Occipital lobe (tissue), 2 donors: Measurements from ENCODE around the gene CD300LB. TPM values are rescaled to one million over a fixed set of nuclear protein-coding genes. Genes with fewer than 3 reads are reported as not detected.
"Not testable (repeated sequence)": the region's sequence is repeated elsewhere in the genome, so short reads cannot be mapped to it uniquely, and the experiment has no call there.

Source experiments
- DNase-seq: peaks from one replicate; lab custom pipeline; 2025; lab: John Stamatoyannopoulos, UW
- total RNA-seq: library from RNA; depleted of rRNA; stranded (reverse); fragments of >200 nt; gene quantifications from one replicate; pipeline ENCODE4 v1.2.3, GENCODE V29; 2014

Gene CD300LB
- total RNA-seq, 1 donor from 2014 or later, result not detected

GRCh38 chr17:74493331-74493833 is 37.9 kb downstream of the CD300LB start:
- peak; percentile 23 for DNase-seq

GRCh38 chr17:74491626-74492025 is 39.6 kb downstream of the CD300LB start:
- no peak for DNase-seq

GRCh38 chr17:74490716-74491115 is 40.6 kb downstream of the CD300LB start:
- no peak for DNase-seq

- not testable (repeated sequence) for DNase-seq
Observed at GRCh38 chr17:74488276-74488675, 43.0 kb downstream of the CD300LB start.

GRCh38 chr17:74485841-74486240 is 45.4 kb downstream of the CD300LB start:
- DNase-seq, result no peak

GRCh38 chr17:74485022-74485743 is 46.1 kb downstream of the CD300LB start:
- no peak for DNase-seq

GRCh38 chr17:74484066-74484465 is 47.2 kb downstream of the CD300LB start:
- DNase-seq, result no peak

- DNase-seq, result no peak
Observed at GRCh38 chr17:74481621-74482020, 49.7 kb downstream of the CD300LB start.

- no peak for DNase-seq
Observed at GRCh38 chr17:74480290-74480689, 51.0 kb downstream of the CD300LB start.

GRCh38 chr17:74478420-74479100 is 52.7 kb downstream of the CD300LB start:
- DNase-seq, result no peak

GRCh38 chr17:74477411-74477810 is 53.9 kb downstream of the CD300LB start:
- DNase-seq, result no peak

GRCh38 chr17:74475189-74475588 is 56.1 kb downstream of the CD300LB start:
- DNase-seq, result no peak

GRCh38 chr17:74474043-74474792 is 57.1 kb downstream of the CD300LB start:
- DNase-seq, result no peak

- no peak for DNase-seq
Observed at GRCh38 chr17:74473294-74473693, 58.0 kb downstream of the CD300LB start.

- DNase-seq, result no peak
Observed at GRCh38 chr17:74472890-74473289, 58.4 kb downstream of the CD300LB start.

GRCh38 chr17:74471341-74471740 is 59.9 kb downstream of the CD300LB start:
- no peak for DNase-seq

Other genes with a start within 250 kb of the CD300LB start
- gene KIF19, start 205.2 kb downstream of the CD300LB start, total RNA-seq, result not detected
- 4.5 TPM for gene BTBD17, start 169.6 kb downstream of the CD300LB start, total RNA-seq
- gene GPR142, start 164.0 kb downstream of the CD300LB start, total RNA-seq, result not detected
- gene GPRC5C, start 99.4 kb downstream of the CD300LB start, total RNA-seq, result 10.0 TPM
- gene CD300A, start 64.8 kb downstream of the CD300LB start, total RNA-seq, result 3.3 TPM
- gene CD300C, start 14.6 kb upstream of the CD300LB start, total RNA-seq, result 0.31 TPM
- gene CD300H, start 36.0 kb upstream of the CD300LB start, total RNA-seq, result not detected
- gene CD300LD, start 60.8 kb upstream of the CD300LB start, total RNA-seq, result not detected
- gene CD300E, start 92.3 kb upstream of the CD300LB start, total RNA-seq, result 0.16 TPM
- gene CD300LF, start 181.4 kb upstream of the CD300LB start, total RNA-seq, result 0.16 TPM
- 1.1 TPM for gene RAB37, start 205.8 kb upstream of the CD300LB start, total RNA-seq
- 7.0 TPM for gene NHERF1, start 217.2 kb upstream of the CD300LB start, total RNA-seq
- 17.3 TPM for gene NAT9, start 244.9 kb upstream of the CD300LB start, total RNA-seq